Measurements from ENCODE around the gene NAP1L1.
A peak's percentile ranks its signal among the peaks of the same experiment; 100 is the strongest.

The NAP1L1 gene

GRCh38 chr12:76083246-76083903 is 1.1 kb downstream of the NAP1L1 start:
- Histone ChIP-seq H3K27me3 (ENCODE audit: control insufficient read depth, insufficient read depth, low read length, poor library complexity, severe bottlenecking) (no peaks in the 10 kb centered on the region), H3K27ac (ENCODE audit: insufficient read depth, low read depth, low read length, poor library complexity, severe bottlenecking) (peak overlapping the region; percentile 99), H3K36me3 (ENCODE audit: control insufficient read depth, insufficient read depth, low read length) (no peaks in the 10 kb centered on the region), H3K4me3 (ENCODE audit: insufficient read depth, low read depth, low read length) (peak overlapping the region; percentile 94), H3K9me3 (ENCODE audit: control insufficient read depth, low read length) (no peaks in the 10 kb centered on the region), H3K4me1 (ENCODE audit: control insufficient read depth, insufficient read depth, low read length) (peaks cover 14% of the 10 kb centered on the region)
- WGBS, 2 experiments: 3% methylated on average over 14 of the region's 14 CpGs

- Histone ChIP-seq H3K27me3 (ENCODE audit: control insufficient read depth, insufficient read depth, low read length, poor library complexity, severe bottlenecking) (no peaks in the 10 kb centered on the region), H3K4me3 (ENCODE audit: insufficient read depth, low read depth, low read length) (no peak overlapping the region), H3K4me1 (ENCODE audit: control insufficient read depth, insufficient read depth, low read length) (peaks cover 14% of the 10 kb centered on the region), H3K9me3 (ENCODE audit: control insufficient read depth, low read length) (no peaks in the 10 kb centered on the region), H3K27ac (ENCODE audit: insufficient read depth, low read depth, low read length, poor library complexity, severe bottlenecking) (no peak overlapping the region), H3K36me3 (ENCODE audit: control insufficient read depth, insufficient read depth, low read length) (no peaks in the 10 kb centered on the region)
These were observed 2.6 kb downstream of the NAP1L1 start for GRCh38 chr12:76081909-76082308.

- Histone ChIP-seq H3K27me3 (ENCODE audit: control insufficient read depth, insufficient read depth, low read length, poor library complexity, severe bottlenecking) (no peaks in the 10 kb centered on the region), H3K4me3 (ENCODE audit: insufficient read depth, low read depth, low read length) (no peak overlapping the region), H3K36me3 (ENCODE audit: control insufficient read depth, insufficient read depth, low read length) (no peaks in the 10 kb centered on the region), H3K4me1 (ENCODE audit: control insufficient read depth, insufficient read depth, low read length) (peaks cover 14% of the 10 kb centered on the region), H3K27ac (ENCODE audit: insufficient read depth, low read depth, low read length, poor library complexity, severe bottlenecking) (no peak overlapping the region), H3K9me3 (ENCODE audit: control insufficient read depth, low read length) (no peaks in the 10 kb centered on the region)
- 82 to 87% methylated on average over 5 to 6 of the region's 6 CpGs for WGBS, 2 experiments
These were observed 3.6 kb downstream of the NAP1L1 start for GRCh38 chr12:76080729-76081415.

- Histone ChIP-seq H3K4me1 (ENCODE audit: control insufficient read depth, insufficient read depth, low read length) (peaks cover 9% of the 10 kb centered on the region), H3K4me3 (ENCODE audit: insufficient read depth, low read depth, low read length) (no peak overlapping the region), H3K27ac (ENCODE audit: insufficient read depth, low read depth, low read length, poor library complexity, severe bottlenecking) (no peak overlapping the region), H3K36me3 (ENCODE audit: control insufficient read depth, insufficient read depth, low read length) (no peaks in the 10 kb centered on the region), H3K9me3 (ENCODE audit: control insufficient read depth, low read length) (no peaks in the 10 kb centered on the region), H3K27me3 (ENCODE audit: control insufficient read depth, insufficient read depth, low read length, poor library complexity, severe bottlenecking) (no peaks in the 10 kb centered on the region)
- WGBS, 2 experiments: 87 to 100% methylated on average over 2 of the region's 2 CpGs
These were observed 4.3 kb downstream of the NAP1L1 start for GRCh38 chr12:76080017-76080728.

GRCh38 chr12:76078748-76079147 is 5.7 kb downstream of the NAP1L1 start:
- Histone ChIP-seq H3K4me3 (ENCODE audit: insufficient read depth, low read depth, low read length) (no peak overlapping the region), H3K36me3 (ENCODE audit: control insufficient read depth, insufficient read depth, low read length) (no peaks in the 10 kb centered on the region), H3K27ac (ENCODE audit: insufficient read depth, low read depth, low read length, poor library complexity, severe bottlenecking) (no peak overlapping the region), H3K4me1 (ENCODE audit: control insufficient read depth, insufficient read depth, low read length) (peaks cover 7% of the 10 kb centered on the region), H3K27me3 (ENCODE audit: control insufficient read depth, insufficient read depth, low read length, poor library complexity, severe bottlenecking) (no peaks in the 10 kb centered on the region), H3K9me3 (ENCODE audit: control insufficient read depth, low read length) (no peaks in the 10 kb centered on the region)
- 88 to 91% methylated on average over 2 of the region's 2 CpGs for WGBS, 2 experiments

GRCh38 chr12:76075448-76075847 is 9.0 kb downstream of the NAP1L1 start:
- no peak overlapping the region for H3K4me3 ChIP-seq (ENCODE audit: insufficient read depth, low read depth, low read length)
- peaks cover 3% of the 10 kb centered on the region for H3K4me1 ChIP-seq (ENCODE audit: control insufficient read depth, insufficient read depth, low read length)
- H3K27ac ChIP-seq (ENCODE audit: insufficient read depth, low read depth, low read length, poor library complexity, severe bottlenecking): no peak overlapping the region
- no peaks in the 10 kb centered on the region for H3K36me3 ChIP-seq (ENCODE audit: control insufficient read depth, insufficient read depth, low read length)
- no peaks in the 10 kb centered on the region for H3K9me3 ChIP-seq (ENCODE audit: control insufficient read depth, low read length)
- 88 to 94% methylated on average over 1 of the region's 1 CpG for WGBS, 2 experiments
- H3K27me3 ChIP-seq (ENCODE audit: control insufficient read depth, insufficient read depth, low read length, poor library complexity, severe bottlenecking): no peaks in the 10 kb centered on the region

- WGBS, 2 experiments: 89 to 93% methylated on average over 1 of the region's 1 CpG
- H3K27ac ChIP-seq (ENCODE audit: insufficient read depth, low read depth, low read length, poor library complexity, severe bottlenecking): no peak overlapping the region
- no peaks in the 10 kb centered on the region for H3K4me1 ChIP-seq (ENCODE audit: control insufficient read depth, insufficient read depth, low read length)
- H3K4me3 ChIP-seq (ENCODE audit: insufficient read depth, low read depth, low read length): no peak overlapping the region
- no peaks in the 10 kb centered on the region for H3K36me3 ChIP-seq (ENCODE audit: control insufficient read depth, insufficient read depth, low read length)
- no peaks in the 10 kb centered on the region for H3K9me3 ChIP-seq (ENCODE audit: control insufficient read depth, low read length)
- H3K27me3 ChIP-seq (ENCODE audit: control insufficient read depth, insufficient read depth, low read length, poor library complexity, severe bottlenecking): no peaks in the 10 kb centered on the region
These were observed 9.7 kb downstream of the NAP1L1 start for GRCh38 chr12:76074701-76075336.

GRCh38 chr12:76073561-76073960 is 10.9 kb downstream of the NAP1L1 start:
- H3K27me3 ChIP-seq (ENCODE audit: control insufficient read depth, insufficient read depth, low read length, poor library complexity, severe bottlenecking): no peaks in the 10 kb centered on the region
- no peak overlapping the region for H3K27ac ChIP-seq (ENCODE audit: insufficient read depth, low read depth, low read length, poor library complexity, severe bottlenecking)
- H3K4me3 ChIP-seq (ENCODE audit: insufficient read depth, low read depth, low read length): no peak overlapping the region
- peaks cover 2% of the 10 kb centered on the region for H3K36me3 ChIP-seq (ENCODE audit: control insufficient read depth, insufficient read depth, low read length)
- no peaks in the 10 kb centered on the region for H3K9me3 ChIP-seq (ENCODE audit: control insufficient read depth, low read length)
- H3K4me1 ChIP-seq (ENCODE audit: control insufficient read depth, insufficient read depth, low read length): no peaks in the 10 kb centered on the region

GRCh38 chr12:76072568-76072967 is 11.9 kb downstream of the NAP1L1 start:
- peaks cover 12% of the 10 kb centered on the region for H3K36me3 ChIP-seq (ENCODE audit: control insufficient read depth, insufficient read depth, low read length)
- no peaks in the 10 kb centered on the region for H3K4me1 ChIP-seq (ENCODE audit: control insufficient read depth, insufficient read depth, low read length)
- 93 to 99% methylated on average over 3 of the region's 3 CpGs for WGBS, 2 experiments
- H3K27ac ChIP-seq (ENCODE audit: insufficient read depth, low read depth, low read length, poor library complexity, severe bottlenecking): no peak overlapping the region
- H3K9me3 ChIP-seq (ENCODE audit: control insufficient read depth, low read length): no peaks in the 10 kb centered on the region
- no peak overlapping the region for H3K4me3 ChIP-seq (ENCODE audit: insufficient read depth, low read depth, low read length)
- no peaks in the 10 kb centered on the region for H3K27me3 ChIP-seq (ENCODE audit: control insufficient read depth, insufficient read depth, low read length, poor library complexity, severe bottlenecking)

- no peaks in the 10 kb centered on the region for H3K4me1 ChIP-seq (ENCODE audit: control insufficient read depth, insufficient read depth, low read length)
- no peaks in the 10 kb centered on the region for H3K9me3 ChIP-seq (ENCODE audit: control insufficient read depth, low read length)
- no peaks in the 10 kb centered on the region for H3K27me3 ChIP-seq (ENCODE audit: control insufficient read depth, insufficient read depth, low read length, poor library complexity, severe bottlenecking)
- H3K4me3 ChIP-seq (ENCODE audit: insufficient read depth, low read depth, low read length): no peak overlapping the region
- H3K36me3 ChIP-seq (ENCODE audit: control insufficient read depth, insufficient read depth, low read length): peaks cover 24% of the 10 kb centered on the region
- H3K27ac ChIP-seq (ENCODE audit: insufficient read depth, low read depth, low read length, poor library complexity, severe bottlenecking): no peak overlapping the region
These were observed 15.1 kb downstream of the NAP1L1 start for GRCh38 chr12:76069339-76069738.
